ENCODE results near the gene AK1.

AK1 gene

DNA sequence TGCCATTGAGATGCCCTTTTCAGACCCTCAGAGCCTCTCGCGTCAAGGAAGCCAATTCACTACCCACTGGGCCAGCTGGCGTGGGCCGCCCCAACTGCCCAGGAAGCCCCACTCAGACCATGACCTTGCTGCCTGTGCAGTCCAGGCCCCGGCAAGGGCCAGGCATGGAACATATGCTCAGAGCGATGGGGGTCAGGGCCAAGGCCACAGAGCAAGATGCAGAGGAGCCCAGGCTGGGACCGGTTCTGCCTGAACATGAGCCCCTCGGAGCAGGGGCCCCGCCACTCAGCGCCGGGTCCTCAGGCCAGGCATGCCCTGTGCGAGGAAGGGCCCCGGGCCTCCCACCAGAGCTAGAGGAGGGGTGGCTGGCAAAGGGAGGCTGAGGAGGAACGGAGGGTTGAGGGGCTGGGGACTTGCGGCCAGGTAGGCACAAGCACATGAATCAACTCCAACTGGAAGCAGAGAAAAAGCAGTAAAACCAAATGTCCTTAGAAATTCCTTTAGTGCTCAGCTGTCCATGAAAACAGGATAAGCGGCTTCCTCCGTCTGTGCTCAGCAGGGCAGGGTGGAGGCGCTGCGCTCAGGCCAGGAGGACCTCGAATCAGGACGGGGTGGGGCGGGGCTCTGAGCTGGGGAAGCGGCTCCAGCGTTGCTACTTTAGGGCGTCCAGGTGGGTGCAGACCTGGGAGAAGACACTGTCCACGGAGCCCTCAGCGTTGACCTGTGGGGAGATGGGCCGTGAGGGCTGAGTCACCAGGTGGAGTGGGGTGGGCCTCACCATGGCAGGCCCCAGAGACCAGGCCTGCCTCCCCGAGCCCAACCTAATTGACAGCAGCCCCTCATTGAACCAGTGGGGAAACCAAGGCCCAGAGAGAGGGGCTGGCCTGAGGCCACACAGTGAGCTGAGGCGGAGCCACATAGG, 9.9 kb downstream of the AK1 start:
- Histone ChIP-seq H3K27me3 (ENCODE audit: control insufficient read depth, insufficient read depth, low read length) (no peaks in the 10 kb centered on the region), H3K9me3 (ENCODE audit: control insufficient read depth, insufficient read depth, low read length) (no peaks in the 10 kb centered on the region), H3K4me1 (ENCODE audit: control insufficient read depth, insufficient read depth, low read length) (no peaks in the 10 kb centered on the region), H3K4me3 (ENCODE audit: low read depth, low read length) (no peak overlapping the region), H3K36me3 (ENCODE audit: control insufficient read depth, insufficient read depth, low read length) (no peaks in the 10 kb centered on the region), H3K27ac (ENCODE audit: low read depth, low read length) (no peak overlapping the region), H3K9ac (ENCODE audit: low read depth, low read length) (no peak overlapping the region)

DNA sequence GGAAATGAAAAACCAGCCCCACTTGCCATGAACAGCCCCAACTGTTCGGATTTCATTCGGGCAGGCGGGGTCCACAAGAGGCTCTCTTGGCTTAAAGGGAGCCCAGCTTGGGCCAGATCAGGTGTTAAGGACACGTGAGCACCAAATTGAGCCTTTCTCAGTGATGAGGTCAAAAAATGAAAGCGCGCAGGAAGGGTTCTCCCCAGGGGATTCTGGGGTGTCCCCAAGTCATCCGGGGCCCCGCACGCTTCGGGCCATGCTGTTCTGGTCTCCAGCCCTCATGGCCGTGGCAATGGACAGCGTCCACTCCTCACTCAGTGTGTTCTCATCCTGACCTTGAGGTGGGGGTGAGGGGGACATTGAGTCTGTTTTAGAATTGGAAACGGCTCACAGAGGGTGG, 10.9 kb downstream of the AK1 start:
- Histone ChIP-seq H3K27ac (ENCODE audit: low read depth, low read length) (no peak overlapping the region), H3K9ac (ENCODE audit: low read depth, low read length) (no peak overlapping the region), H3K4me3 (ENCODE audit: low read depth, low read length) (no peak overlapping the region), H3K4me1 (ENCODE audit: control insufficient read depth, insufficient read depth, low read length) (no peaks in the 10 kb centered on the region), H3K36me3 (ENCODE audit: control insufficient read depth, insufficient read depth, low read length) (no peaks in the 10 kb centered on the region), H3K27me3 (ENCODE audit: control insufficient read depth, insufficient read depth, low read length) (no peaks in the 10 kb centered on the region), H3K9me3 (ENCODE audit: control insufficient read depth, insufficient read depth, low read length) (no peaks in the 10 kb centered on the region)

DNA sequence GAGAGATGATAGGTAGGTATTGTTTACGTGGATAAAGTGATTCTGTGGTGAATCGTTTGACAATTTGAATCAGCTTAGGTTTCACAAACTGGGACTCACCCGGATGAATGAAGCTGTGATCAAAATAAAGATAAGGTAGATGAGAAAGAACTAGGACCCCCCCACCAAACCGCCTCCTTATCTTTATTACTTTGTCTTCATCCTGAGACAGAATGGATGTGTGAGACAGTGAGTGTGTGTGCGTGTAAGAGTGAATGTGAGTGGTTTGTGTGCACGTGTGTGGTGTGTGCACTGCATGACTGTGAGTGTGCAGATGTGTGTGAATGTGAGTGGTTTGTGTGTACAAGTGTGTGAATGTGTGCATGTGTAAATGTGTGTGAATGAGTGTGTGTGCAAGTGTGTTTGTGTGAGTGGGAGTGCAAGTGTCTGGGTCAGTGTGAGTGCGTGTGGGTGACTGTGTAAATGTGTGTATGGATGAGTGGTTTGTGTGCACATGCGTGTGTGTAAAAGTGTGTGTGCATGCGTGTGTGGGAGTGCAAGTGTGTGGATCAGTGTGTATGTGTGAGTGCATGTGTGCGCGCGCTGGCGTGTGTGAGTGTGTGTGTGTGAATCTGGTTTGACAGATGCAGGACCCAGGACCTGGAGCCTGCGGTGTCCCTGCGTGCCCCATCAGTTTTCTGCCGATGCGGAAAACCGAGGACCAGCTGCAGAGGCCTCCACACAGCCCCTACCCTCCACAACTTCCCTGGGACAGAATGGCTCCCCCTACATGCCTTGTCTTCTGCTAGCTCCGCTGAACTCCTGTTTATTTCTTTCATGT, 11.6 kb downstream of the AK1 start:
- H3K27me3 ChIP-seq (ENCODE audit: control insufficient read depth, insufficient read depth, low read length), result no peaks in the 10 kb centered on the region
- no peak overlapping the region for H3K27ac ChIP-seq (ENCODE audit: low read depth, low read length)
- no peak overlapping the region for H3K9ac ChIP-seq (ENCODE audit: low read depth, low read length)
- H3K4me1 ChIP-seq (ENCODE audit: control insufficient read depth, insufficient read depth, low read length), result no peaks in the 10 kb centered on the region
- no peak overlapping the region for H3K4me3 ChIP-seq (ENCODE audit: low read depth, low read length)
- no peaks in the 10 kb centered on the region for H3K36me3 ChIP-seq (ENCODE audit: control insufficient read depth, insufficient read depth, low read length)
- H3K9me3 ChIP-seq (ENCODE audit: control insufficient read depth, insufficient read depth, low read length), result no peaks in the 10 kb centered on the region

DNA sequence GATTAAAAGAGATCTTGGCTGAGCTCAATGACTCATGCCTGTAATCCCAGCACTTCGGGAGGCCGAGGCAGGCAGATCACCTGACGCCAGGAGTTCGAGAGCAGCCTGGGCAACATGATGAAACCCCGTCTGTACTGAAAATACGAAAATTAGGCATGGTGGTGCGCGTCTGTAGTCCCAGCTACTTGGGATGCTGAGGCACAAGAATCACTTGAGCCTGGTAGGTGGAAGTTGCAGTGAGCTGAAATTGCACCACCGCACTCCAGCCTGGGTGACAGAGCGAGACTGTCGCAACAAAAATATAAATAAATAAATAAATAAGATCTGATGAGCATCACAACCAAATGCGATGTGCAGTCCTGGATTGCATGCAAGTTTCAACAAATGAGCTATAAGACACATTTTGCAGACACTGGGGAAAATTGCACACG, 14.3 kb downstream of the AK1 start:
- no peaks in the 10 kb centered on the region for H3K27me3 ChIP-seq (ENCODE audit: control insufficient read depth, insufficient read depth, low read length)
- no peaks in the 10 kb centered on the region for H3K36me3 ChIP-seq (ENCODE audit: control insufficient read depth, insufficient read depth, low read length)
- H3K27ac ChIP-seq (ENCODE audit: low read depth, low read length), result no peak overlapping the region
- no peaks in the 10 kb centered on the region for H3K9me3 ChIP-seq (ENCODE audit: control insufficient read depth, insufficient read depth, low read length)
- H3K4me1 ChIP-seq (ENCODE audit: control insufficient read depth, insufficient read depth, low read length), result no peaks in the 10 kb centered on the region
- no peak overlapping the region for H3K4me3 ChIP-seq (ENCODE audit: low read depth, low read length)
- no peak overlapping the region for H3K9ac ChIP-seq (ENCODE audit: low read depth, low read length)

DNA sequence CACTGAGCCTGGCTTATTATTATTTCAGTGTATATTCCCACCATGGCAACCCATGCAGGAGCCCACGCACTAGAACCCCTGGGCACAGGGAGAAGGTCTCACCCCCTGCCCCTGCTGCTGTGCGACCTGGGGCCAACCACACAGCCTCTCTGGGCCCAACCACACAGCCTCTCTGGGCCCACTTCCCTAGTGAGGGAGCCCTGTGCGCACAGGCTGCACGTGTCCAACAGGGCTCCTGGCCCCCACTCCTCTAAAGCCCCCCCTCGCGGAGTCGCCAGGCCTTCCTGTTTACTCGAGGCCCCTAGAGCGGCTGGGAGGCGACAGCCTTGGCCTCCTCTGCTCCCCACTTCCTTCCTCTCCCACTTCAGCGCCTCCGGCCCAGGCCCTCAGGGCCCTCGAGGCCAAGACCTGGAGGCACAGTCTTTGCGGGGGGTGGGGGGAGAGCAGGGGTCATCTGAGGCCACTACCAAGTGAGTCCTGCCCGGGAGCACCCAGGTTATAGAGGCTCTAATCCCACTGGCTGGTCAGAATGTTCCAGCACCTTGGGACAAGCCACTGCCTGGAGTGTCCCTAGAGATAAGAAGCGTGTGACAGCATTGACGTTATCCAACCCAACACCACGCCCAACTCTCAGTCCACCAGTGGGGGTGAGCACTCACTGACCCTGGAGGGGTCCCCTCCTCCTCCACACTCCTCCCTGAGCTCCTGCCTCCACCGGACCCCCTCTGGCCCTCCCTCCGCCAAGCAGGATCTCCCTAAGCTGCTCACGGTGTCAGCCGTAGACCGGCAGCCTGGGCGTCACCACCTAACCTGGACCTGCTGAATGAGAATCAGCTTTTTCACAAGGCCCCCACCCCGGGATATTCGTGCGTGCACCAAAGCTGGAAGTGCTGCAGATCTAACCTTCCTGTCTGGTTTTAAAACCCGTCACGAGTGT, 15.1 kb downstream of the AK1 start:
- no peak overlapping the region for H3K4me3 ChIP-seq (ENCODE audit: low read depth, low read length)

DNA sequence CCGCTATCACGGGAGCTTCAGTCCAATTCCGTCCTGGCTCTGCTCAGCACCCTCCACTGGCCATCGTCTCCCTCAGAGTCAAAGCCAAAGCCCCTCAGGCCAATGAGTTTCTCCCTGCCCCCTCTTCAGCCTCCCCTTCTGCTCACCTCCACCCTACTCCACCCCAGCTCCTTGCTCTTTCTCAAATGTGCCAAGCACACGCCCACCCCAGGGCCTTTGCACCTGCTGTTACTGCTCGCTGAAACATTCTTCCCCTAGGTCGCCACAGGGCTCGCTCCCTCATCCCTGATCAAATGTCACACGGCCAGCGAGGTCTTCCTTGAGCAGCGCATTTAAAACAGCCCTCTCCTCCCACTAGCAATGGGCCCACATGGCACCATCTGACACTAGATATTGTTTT, 16.7 kb downstream of the AK1 start:
- H3K9ac ChIP-seq (ENCODE audit: low read depth, low read length), result no peak overlapping the region

More for the DNA sequence above, 15.1 kb downstream of the AK1 start:
- H3K9me3 ChIP-seq (ENCODE audit: control insufficient read depth, insufficient read depth, low read length), result no peaks in the 10 kb centered on the region
- H3K27me3 ChIP-seq (ENCODE audit: control insufficient read depth, insufficient read depth, low read length), result no peaks in the 10 kb centered on the region
- no peaks in the 10 kb centered on the region for H3K4me1 ChIP-seq (ENCODE audit: control insufficient read depth, insufficient read depth, low read length)
- no peaks in the 10 kb centered on the region for H3K36me3 ChIP-seq (ENCODE audit: control insufficient read depth, insufficient read depth, low read length)
- H3K9ac ChIP-seq (ENCODE audit: low read depth, low read length), result no peak overlapping the region
- H3K27ac ChIP-seq (ENCODE audit: low read depth, low read length), result no peak overlapping the region

DNA sequence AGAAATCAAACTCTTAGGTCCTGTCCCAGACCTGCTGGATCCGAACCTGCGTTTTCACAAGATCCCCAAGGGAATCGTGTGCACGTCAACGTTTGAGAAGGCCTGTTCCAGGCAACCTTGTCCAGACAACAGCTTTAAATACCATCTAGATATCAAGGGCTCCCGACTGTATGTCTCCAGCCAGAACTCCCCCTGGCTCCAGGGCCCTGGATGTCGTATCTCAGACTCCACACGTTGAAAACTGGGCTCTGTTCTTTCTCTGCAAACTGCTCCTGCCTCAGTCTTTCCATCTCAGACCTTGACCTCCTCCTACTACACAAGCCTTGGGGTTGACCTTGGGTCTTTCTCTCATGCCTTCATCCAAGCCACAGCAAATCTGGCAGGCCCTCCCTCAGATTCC, 17.2 kb downstream of the AK1 start:
- H3K9ac ChIP-seq (ENCODE audit: low read depth, low read length), result no peak overlapping the region
- no peaks in the 10 kb centered on the region for H3K36me3 ChIP-seq (ENCODE audit: control insufficient read depth, insufficient read depth, low read length)
- H3K27me3 ChIP-seq (ENCODE audit: control insufficient read depth, insufficient read depth, low read length), result no peaks in the 10 kb centered on the region
- H3K27ac ChIP-seq (ENCODE audit: low read depth, low read length), result no peak overlapping the region
- no peaks in the 10 kb centered on the region for H3K9me3 ChIP-seq (ENCODE audit: control insufficient read depth, insufficient read depth, low read length)
- no peaks in the 10 kb centered on the region for H3K4me1 ChIP-seq (ENCODE audit: control insufficient read depth, insufficient read depth, low read length)
- H3K4me3 ChIP-seq (ENCODE audit: low read depth, low read length), result no peak overlapping the region

More for the DNA sequence above, 16.7 kb downstream of the AK1 start:
- Histone ChIP-seq H3K4me1 (ENCODE audit: control insufficient read depth, insufficient read depth, low read length) (no peaks in the 10 kb centered on the region), H3K27me3 (ENCODE audit: control insufficient read depth, insufficient read depth, low read length) (no peaks in the 10 kb centered on the region), H3K9me3 (ENCODE audit: control insufficient read depth, insufficient read depth, low read length) (no peaks in the 10 kb centered on the region), H3K27ac (ENCODE audit: low read depth, low read length) (no peak overlapping the region), H3K36me3 (ENCODE audit: control insufficient read depth, insufficient read depth, low read length) (no peaks in the 10 kb centered on the region), H3K4me3 (ENCODE audit: low read depth, low read length) (no peak overlapping the region)

DNA sequence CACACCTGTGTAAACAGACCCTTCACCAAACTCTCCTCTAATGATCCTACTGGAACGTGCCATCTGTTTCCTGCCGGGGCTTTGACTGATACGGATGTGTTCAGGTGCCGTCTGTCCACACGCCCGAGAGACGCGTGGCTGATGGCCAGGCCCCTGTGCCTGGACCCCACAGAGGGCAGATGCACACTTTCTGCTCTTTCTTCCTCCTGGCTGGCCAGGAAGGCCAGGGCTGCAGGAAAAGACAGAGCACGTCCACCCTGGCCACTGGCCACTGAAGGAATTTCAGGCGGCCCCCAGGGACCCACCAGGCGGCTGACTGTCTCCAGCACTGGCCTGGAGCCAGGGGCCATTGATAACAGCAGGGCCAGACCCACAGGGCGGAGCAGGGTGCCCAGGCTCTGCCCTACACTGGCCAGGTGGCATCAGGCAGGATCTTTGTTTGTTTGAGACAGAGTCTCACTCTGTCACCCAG, 19.4 kb downstream of the AK1 start:
- H3K4me3 ChIP-seq (ENCODE audit: low read depth, low read length), result no peak overlapping the region
- H3K36me3 ChIP-seq (ENCODE audit: control insufficient read depth, insufficient read depth, low read length), result no peaks in the 10 kb centered on the region
- H3K27me3 ChIP-seq (ENCODE audit: control insufficient read depth, insufficient read depth, low read length), result no peaks in the 10 kb centered on the region
- no peaks in the 10 kb centered on the region for H3K4me1 ChIP-seq (ENCODE audit: control insufficient read depth, insufficient read depth, low read length)
- no peak overlapping the region for H3K27ac ChIP-seq (ENCODE audit: low read depth, low read length)
- H3K9ac ChIP-seq (ENCODE audit: low read depth, low read length), result no peak overlapping the region
- no peaks in the 10 kb centered on the region for H3K9me3 ChIP-seq (ENCODE audit: control insufficient read depth, insufficient read depth, low read length)

DNA sequence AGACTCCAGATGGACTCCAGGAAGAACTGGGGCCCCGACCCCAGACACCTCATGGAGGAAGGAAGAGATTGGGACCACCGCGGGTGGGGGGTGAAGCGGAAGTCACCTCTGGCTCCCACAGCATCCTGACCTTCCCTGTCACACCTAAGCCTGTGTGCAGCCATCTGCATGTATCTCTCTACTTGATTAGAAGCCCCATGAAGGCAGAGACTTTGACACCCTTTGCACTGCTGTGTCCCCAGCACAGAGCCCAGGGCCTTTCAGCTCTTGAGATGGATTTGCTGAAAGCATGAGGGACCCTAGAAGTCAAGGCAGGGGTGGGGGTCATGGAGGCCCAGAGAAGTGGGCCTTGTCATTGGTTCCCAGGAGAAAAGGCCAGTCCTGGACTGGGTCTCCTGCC, 20.2 kb downstream of the AK1 start:
- H3K36me3 ChIP-seq (ENCODE audit: control insufficient read depth, insufficient read depth, low read length), result no peaks in the 10 kb centered on the region
- H3K9ac ChIP-seq (ENCODE audit: low read depth, low read length), result no peak overlapping the region
- no peak overlapping the region for H3K4me3 ChIP-seq (ENCODE audit: low read depth, low read length)
- no peaks in the 10 kb centered on the region for H3K27me3 ChIP-seq (ENCODE audit: control insufficient read depth, insufficient read depth, low read length)
- no peaks in the 10 kb centered on the region for H3K4me1 ChIP-seq (ENCODE audit: control insufficient read depth, insufficient read depth, low read length)
- no peak overlapping the region for H3K27ac ChIP-seq (ENCODE audit: low read depth, low read length)
- H3K9me3 ChIP-seq (ENCODE audit: control insufficient read depth, insufficient read depth, low read length), result no peaks in the 10 kb centered on the region

DNA sequence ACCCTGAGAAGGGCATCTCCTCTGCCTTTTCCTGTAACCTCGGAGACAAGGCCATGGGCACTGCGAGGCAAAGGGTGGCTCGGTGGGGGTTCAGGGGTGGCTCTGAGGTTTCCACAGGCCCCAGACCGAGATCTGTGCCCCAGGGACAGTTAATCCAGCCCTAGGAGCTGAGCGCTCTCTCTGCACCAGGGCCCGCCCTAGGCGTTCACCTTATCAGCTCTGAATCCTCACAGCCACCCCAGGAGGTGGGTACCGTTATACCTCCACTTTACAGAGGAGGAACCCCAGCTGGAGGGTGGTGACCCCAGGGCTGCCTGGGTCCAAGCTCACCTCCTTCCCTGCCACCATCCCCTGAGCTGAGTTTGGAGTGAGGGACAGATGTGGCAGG, 20.8 kb downstream of the AK1 start:
- no peaks in the 10 kb centered on the region for H3K9me3 ChIP-seq (ENCODE audit: control insufficient read depth, insufficient read depth, low read length)
- no peak overlapping the region for H3K27ac ChIP-seq (ENCODE audit: low read depth, low read length)
- no peaks in the 10 kb centered on the region for H3K27me3 ChIP-seq (ENCODE audit: control insufficient read depth, insufficient read depth, low read length)
- H3K4me1 ChIP-seq (ENCODE audit: control insufficient read depth, insufficient read depth, low read length), result no peaks in the 10 kb centered on the region
- no peak overlapping the region for H3K9ac ChIP-seq (ENCODE audit: low read depth, low read length)
- no peak overlapping the region for H3K4me3 ChIP-seq (ENCODE audit: low read depth, low read length)
- H3K36me3 ChIP-seq (ENCODE audit: control insufficient read depth, insufficient read depth, low read length), result no peaks in the 10 kb centered on the region

All from HUES48 (cell line).